Neural cell (in vitro differentiated cells): ENCODE results near the gene CNTNAP1. TPM values are rescaled to one million over a fixed set of nuclear protein-coding genes. Genes with fewer than 3 reads are reported as not detected.

Source experiments
- H2AFZ ChIP-seq: fragments of 200-600, 300-800 bp; sonication (generic), shearing (Covaris generic); 2 replicates; pipeline ENCODE4 v1.6.0; 2014; ENCODE audit warnings: low read depth, mild to moderate bottlenecking, antibody characterized with exemption, low read length, moderate library complexity
- H3F3A ChIP-seq: fragments of 200-600 bp; shearing (Covaris generic); 2 replicates; pipeline ENCODE4 v1.6.1; 2016; ENCODE audit warnings: mild to moderate bottlenecking, moderate library complexity, mixed read lengths, antibody characterized with exemption, low read length; ENCODE audit not compliant: insufficient read depth, poor library complexity, severe bottlenecking
- H3K27ac ChIP-seq: fragments of 200-600, 300-800 bp; sonication (generic), shearing (Covaris generic); 2 replicates; pipeline ENCODE4 v1.5.1; 2014; ENCODE audit warnings: mild to moderate bottlenecking, low read length, moderate library complexity
- H3K27me3 ChIP-seq: fragments of 300-800, 200-600 bp; sonication (generic), shearing (Covaris generic); 2 replicates; pipeline ENCODE4 v1.6.0; 2014; ENCODE audit warnings: mild to moderate bottlenecking, low read depth, low read length, moderate library complexity; ENCODE audit not compliant: insufficient read depth
- H3K36me3 ChIP-seq: fragments of 300-800, 200-600 bp; sonication (generic), shearing (Covaris generic); 2 replicates; pipeline ENCODE4 v1.5.1; 2014; ENCODE audit warnings: mild to moderate bottlenecking, antibody characterized with exemption, low read length, moderate library complexity; ENCODE audit not compliant: insufficient read depth
- H3K4me2 ChIP-seq: fragments of 300-800, 200-600 bp; sonication (generic), shearing (Covaris generic); 2 replicates; pipeline ENCODE4 v1.6.0; 2014; ENCODE audit warnings: mild to moderate bottlenecking, low read length
- H3K4me3 ChIP-seq: fragments of 300-800, 200-600 bp; sonication (generic), shearing (Covaris generic); 2 replicates; pipeline ENCODE4 v1.5.1; 2014; ENCODE audit warnings: mild to moderate bottlenecking, low read length, moderate library complexity
- H3K79me2 ChIP-seq: fragments of 200-600 bp; shearing (Covaris generic); replicated peaks from 2 replicates; pipeline ENCODE4 v1.6.0; 2014; ENCODE audit warnings: mild to moderate bottlenecking, low read length, moderate library complexity; ENCODE audit not compliant: insufficient read depth
- H3K9ac ChIP-seq: fragments of 300-800, 200-600 bp; sonication (generic), shearing (Covaris generic); 2 replicates; pipeline ENCODE4 v1.6.1; 2016; ENCODE audit warnings: mild to moderate bottlenecking, low read length, mixed read lengths
- H3K9me2 ChIP-seq: fragments of 200-600 bp; shearing (Covaris generic); 2 replicates; pipeline ENCODE4 v1.6.1; 2016; ENCODE audit warnings: mild to moderate bottlenecking, low read length, mixed read lengths; ENCODE audit not compliant: insufficient read depth
- H3K9me3 ChIP-seq: fragments of 200-600, 300-800 bp; sonication (generic), shearing (Covaris generic); 2 replicates; pipeline ENCODE4 v1.6.1; 2016; ENCODE audit warnings: mild to moderate bottlenecking, mixed run types, low read length, moderate library complexity, mixed read lengths
- H4K20me1 ChIP-seq: fragments of 200-600 bp; shearing (Covaris generic); 2 replicates; pipeline ENCODE4 v1.6.1; 2016; ENCODE audit warnings: mild to moderate bottlenecking, mixed run types; ENCODE audit not compliant: insufficient read depth
- CTCF ChIP-seq: fragments of 450-650 bp; IDR thresholded peaks from 2 replicates; pipeline ENCODE4 v1.5.1; 2014; ENCODE audit warnings: antibody characterized with exemption, mild to moderate bottlenecking, moderate library complexity; ENCODE audit not compliant: poor library complexity, severe bottlenecking
- EP300 ChIP-seq: fragments of 450-650 bp; conservative IDR thresholded peaks from 2 replicates; pipeline ENCODE4 v1.6.1; 2014; ENCODE audit warnings: antibody characterized with exemption, mild to moderate bottlenecking, moderate library complexity; ENCODE audit not compliant: poor library complexity, severe bottlenecking
- EZH2 ChIP-seq: fragments of 200-600, 300-800 bp; shearing (Covaris generic), sonication (generic); IDR thresholded peaks from 2 replicates; pipeline ENCODE4 v1.6.1; 2014; ENCODE audit warnings: antibody characterized with exemption, low read length, borderline replicate concordance, mild to moderate bottlenecking; ENCODE audit not compliant: insufficient read depth, poor library complexity, severe bottlenecking
- MXI1 ChIP-seq: fragments of 450-650 bp; conservative IDR thresholded peaks from 2 replicates; pipeline ENCODE4 v1.6.1; 2014; ENCODE audit warnings: antibody characterized with exemption, mild to moderate bottlenecking; ENCODE audit not compliant: poor library complexity, severe bottlenecking
- POLR2AphosphoS5 ChIP-seq: IDR thresholded peaks from 2 replicates; pipeline ENCODE4 v1.6.1; 2012
- RAD21 ChIP-seq: fragments of 450-650 bp; conservative IDR thresholded peaks from 2 replicates; pipeline ENCODE4 v1.6.1; 2014; ENCODE audit warnings: antibody characterized with exemption, mild to moderate bottlenecking, moderate library complexity
- REST ChIP-seq: IDR thresholded peaks from 2 replicates; pipeline ENCODE4 v1.6.1; 2012; ENCODE audit warnings: borderline replicate concordance
- SMC3 ChIP-seq: fragments of 450-650 bp; conservative IDR thresholded peaks from 2 replicates; pipeline ENCODE4 v1.6.1; 2014; ENCODE audit warnings: antibody characterized with exemption, mild to moderate bottlenecking, moderate library complexity; ENCODE audit not compliant: poor library complexity
- TAF1 ChIP-seq: IDR thresholded peaks from 2 replicates; pipeline ENCODE4 v1.6.1; 2012; ENCODE audit warnings: low read depth
- polyA plus RNA-seq: library from polyadenylated mRNA; depleted of rRNA; stranded (reverse); fragments of >200 nt; gene quantifications from 2 replicates; pipeline ENCODE4 v1.2.3, GENCODE V29; 2014

Gene CNTNAP1
- polyA plus RNA-seq, 1 donor from 2014 or later, result 21.9 TPM

- H3K4me3 ChIP-seq, result no peak overlapping the region
- H3K4me2 ChIP-seq, result no peak overlapping the region
- TF ChIP-seq MXI1 (no peak), POLR2AphosphoS5 (no peak), CTCF (no peak), EZH2 (no peak), REST (no peak), EP300 (no peak), SMC3 (no peak), RAD21 (no peak), TAF1 (no peak)
- H3K27ac ChIP-seq, result peak overlapping the region; percentile 95
- no peak overlapping the region for H2AFZ ChIP-seq
- no peaks in the 10 kb centered on the region for H3F3A ChIP-seq
- H3K9me3 ChIP-seq, result no peaks in the 10 kb centered on the region
- H3K9me2 ChIP-seq, result no peaks in the 10 kb centered on the region
- H3K36me3 ChIP-seq, result no peaks in the 10 kb centered on the region
- H3K79me2 ChIP-seq, result peaks cover 9% of the 10 kb centered on the region
- H3K9ac ChIP-seq, result peak overlapping the region; percentile 83
- no peaks in the 10 kb centered on the region for H4K20me1 ChIP-seq
- no peaks in the 10 kb centered on the region for H3K27me3 ChIP-seq
Measured at GRCh38 chr17:42680331-42680808, 2.0 kb upstream of the CNTNAP1 start.

- H3K9me2 ChIP-seq, result no peaks in the 10 kb centered on the region
- peak overlapping the region; percentile 53 for H2AFZ ChIP-seq
- H3K79me2 ChIP-seq, result peaks cover 4% of the 10 kb centered on the region
- H3K27ac ChIP-seq, result peak overlapping the region; percentile 91
- H3K36me3 ChIP-seq, result no peaks in the 10 kb centered on the region
- peak overlapping the region; percentile 97 for H3K9ac ChIP-seq
- H3K9me3 ChIP-seq, result no peaks in the 10 kb centered on the region
- TF ChIP-seq CTCF (no peak), MXI1 (peak; percentile 61), POLR2AphosphoS5 (peak; percentile 8), TAF1 (peak; percentile 67), SMC3 (peak; percentile 41), EP300 (no peak), REST (peak; percentile 60), RAD21 (no peak), EZH2 (no peak)
- no peaks in the 10 kb centered on the region for H4K20me1 ChIP-seq
- H3F3A ChIP-seq, result no peaks in the 10 kb centered on the region
- H3K27me3 ChIP-seq, result no peaks in the 10 kb centered on the region
- peak overlapping the region; percentile 98 for H3K4me3 ChIP-seq
- peak overlapping the region; percentile 66 for H3K4me2 ChIP-seq
Measured at GRCh38 chr17:42682722-42683403, 532 bp downstream of the CNTNAP1 start.
